ENCODE measurements around the gene DUSP9. TPM values are rescaled to one million over a fixed set of nuclear protein-coding genes. Genes with fewer than 3 reads are reported as not detected.
A peak's percentile ranks its signal among the peaks of the same experiment; 100 is the strongest.

The DUSP9 gene
- total RNA-seq, 3 donors from 2014 or later, result 0.11 to 0.42 (median 0.33) TPM

DNA sequence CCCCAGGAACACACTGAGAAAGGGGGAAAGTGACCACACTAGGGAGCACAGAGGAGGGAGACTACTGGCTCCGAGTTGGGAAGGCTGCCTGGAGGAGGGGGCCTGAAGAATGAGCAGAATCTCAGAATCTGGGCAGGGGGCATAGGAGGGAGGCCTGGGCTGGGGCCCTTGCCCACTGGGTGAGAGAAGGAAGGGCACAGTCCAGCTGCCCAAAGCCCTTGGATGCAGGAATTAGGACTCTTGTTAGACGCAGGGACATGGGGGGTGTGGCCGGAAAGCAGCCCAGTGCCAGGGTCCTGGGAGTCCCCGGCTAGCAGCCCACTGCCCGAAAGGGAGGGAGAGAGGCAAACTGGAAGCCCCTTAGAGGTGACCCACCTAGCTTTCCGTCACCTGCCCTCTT lies 1.9 kb upstream of the DUSP9 start:
- Mint-ChIP-seq H3K27me3 (ENCODE audit: low read depth) (peaks cover 38% of the 10 kb centered on the region), H3K36me3 (ENCODE audit: insufficient read depth) (no peaks in the 10 kb centered on the region), H3K9me3 (no peaks in the 10 kb centered on the region), H3K4me3 (no peak overlapping the region), H3K4me1 (ENCODE audit: low read depth) (peaks cover 9% of the 10 kb centered on the region)
- ATAC-seq, result no peak
- DNase-seq, result no peak

DNA sequence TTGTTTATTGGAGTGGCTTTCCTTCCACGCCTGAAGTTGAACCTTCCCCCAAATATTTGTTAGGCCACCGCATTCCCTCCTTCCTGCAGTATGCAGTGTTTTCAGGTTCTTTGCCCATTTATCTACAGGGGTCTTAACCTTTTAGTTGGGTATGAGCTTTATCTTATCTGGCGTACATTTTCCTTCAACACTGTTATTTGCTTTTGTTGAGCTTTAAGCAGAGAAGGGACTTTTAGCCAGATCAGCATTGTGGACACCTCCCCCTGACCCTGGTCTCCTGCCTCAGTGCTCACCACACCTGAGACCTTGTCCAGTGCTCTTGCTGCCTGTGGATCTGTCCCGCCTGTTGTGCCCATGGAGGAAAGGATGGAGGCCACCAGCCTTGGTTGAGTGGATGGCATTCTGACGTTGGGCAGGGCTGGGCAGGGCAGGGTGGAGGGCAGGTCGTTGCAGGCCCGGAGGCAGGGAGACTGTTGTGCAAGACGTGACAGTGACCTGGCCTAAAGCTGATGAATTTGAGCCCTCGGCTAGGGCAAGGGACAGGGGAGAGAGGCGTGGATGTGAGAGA lies 998 bp upstream of the DUSP9 start:
- ATAC-seq, result no peak
- no peak overlapping the region for H3K4me3 Mint-ChIP-seq

DNA sequence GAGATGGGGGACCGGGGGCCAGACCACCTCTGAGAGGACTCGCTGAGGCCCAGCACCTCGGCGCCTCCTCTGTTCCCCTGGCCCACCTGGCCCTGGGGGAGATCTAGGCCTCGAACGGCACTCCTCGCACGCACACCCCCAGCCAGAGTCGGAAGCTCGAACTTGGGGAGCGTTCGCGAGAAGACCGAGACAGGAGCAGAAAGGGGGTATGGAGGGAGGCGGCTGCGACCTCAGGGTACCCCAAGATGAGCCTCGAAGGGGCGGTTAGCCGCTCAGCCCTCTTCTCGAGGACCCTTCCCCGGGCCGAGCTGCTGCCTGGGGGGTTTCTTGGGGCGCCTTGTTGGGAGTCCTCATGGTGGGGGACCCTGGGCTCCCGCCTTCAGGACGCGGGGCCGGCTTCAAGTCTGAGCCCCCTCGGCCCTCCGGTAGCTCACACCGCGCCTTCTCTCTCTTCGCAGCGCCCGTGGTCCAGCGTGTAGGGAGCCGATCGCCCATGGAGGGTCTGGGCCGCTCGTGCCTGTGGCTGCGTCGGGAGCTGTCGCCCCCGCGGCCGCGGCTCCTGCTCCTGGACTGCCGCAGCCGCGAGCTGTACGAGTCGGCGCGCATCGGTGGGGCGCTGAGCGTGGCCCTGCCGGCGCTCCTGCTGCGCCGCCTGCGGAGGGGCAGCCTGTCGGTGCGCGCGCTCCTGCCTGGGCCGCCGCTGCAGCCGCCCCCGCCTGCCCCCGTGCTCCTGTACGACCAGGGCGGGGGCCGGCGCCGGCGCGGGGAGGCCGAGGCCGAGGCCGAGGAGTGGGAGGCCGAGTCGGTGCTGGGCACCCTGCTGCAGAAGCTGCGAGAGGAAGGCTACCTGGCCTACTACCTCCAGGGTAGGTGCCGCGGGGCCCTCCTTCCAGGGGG lies 706 bp downstream of the DUSP9 start:
- Mint-ChIP-seq H3K9me3 (no peaks in the 10 kb centered on the region), H3K4me3 (no peak overlapping the region), H3K27me3 (ENCODE audit: low read depth) (peaks cover 31% of the 10 kb centered on the region), H3K36me3 (ENCODE audit: insufficient read depth) (no peaks in the 10 kb centered on the region), H3K4me1 (ENCODE audit: low read depth) (peaks cover 4% of the 10 kb centered on the region)
- DNase-seq (peak; percentile 3), ATAC-seq (peak; percentile 13 to 41)

More for the DNA sequence above, 998 bp upstream of the DUSP9 start:
- DNase-seq, result no peak
- Mint-ChIP-seq H3K9me3 (no peaks in the 10 kb centered on the region), H3K36me3 (ENCODE audit: insufficient read depth) (no peaks in the 10 kb centered on the region), H3K27me3 (ENCODE audit: low read depth) (peaks cover 38% of the 10 kb centered on the region), H3K4me1 (ENCODE audit: low read depth) (peaks cover 9% of the 10 kb centered on the region)

DNA sequence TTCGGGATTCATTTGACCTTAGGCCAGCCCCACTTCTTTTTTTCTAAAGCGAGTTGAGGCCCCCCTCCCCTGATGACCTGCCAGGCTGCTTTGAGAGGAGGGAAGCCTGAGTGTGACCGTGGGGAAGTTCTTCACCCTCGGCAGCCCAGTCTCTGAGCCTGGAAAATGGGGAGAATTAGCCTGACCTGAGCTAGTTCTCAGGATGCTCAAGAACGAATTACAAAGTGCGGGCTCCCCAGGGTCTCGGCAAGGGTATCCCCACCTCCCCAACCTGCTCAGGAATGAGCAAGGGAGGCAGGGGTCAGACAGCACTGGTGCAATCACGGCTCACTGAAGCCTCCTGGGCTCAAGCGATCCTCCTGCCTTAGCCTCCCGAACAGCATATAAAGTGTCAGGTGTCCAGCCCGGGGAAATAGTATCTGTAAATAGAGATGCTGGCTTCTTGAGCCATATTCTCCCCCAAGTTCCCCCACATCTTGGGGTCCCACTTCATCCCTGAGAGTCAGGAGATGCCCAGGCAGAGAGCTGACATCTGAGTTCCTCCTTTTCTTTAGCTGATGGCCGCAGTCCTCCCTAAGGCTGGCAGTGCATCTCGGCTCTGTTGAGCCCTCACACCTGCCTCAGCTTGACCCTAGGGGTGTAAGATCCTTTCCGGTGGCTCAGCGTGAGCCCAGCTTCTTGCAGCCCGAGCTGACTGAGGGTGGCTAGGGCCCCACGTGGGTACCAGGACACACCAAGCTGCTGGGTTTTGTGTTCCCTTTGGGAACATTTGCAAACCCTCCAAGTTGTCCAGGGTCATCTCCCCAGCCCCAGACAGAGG lies 1.6 kb downstream of the DUSP9 start:
- Mint-ChIP-seq H3K36me3 (ENCODE audit: insufficient read depth) (no peaks in the 10 kb centered on the region), H3K27me3 (ENCODE audit: low read depth) (peaks cover 26% of the 10 kb centered on the region), H3K4me1 (ENCODE audit: low read depth) (no peaks in the 10 kb centered on the region), H3K4me3 (no peak overlapping the region), H3K9me3 (no peaks in the 10 kb centered on the region)
- ATAC-seq, result no peak
- DNase-seq, result peak; percentile 2

DNA sequence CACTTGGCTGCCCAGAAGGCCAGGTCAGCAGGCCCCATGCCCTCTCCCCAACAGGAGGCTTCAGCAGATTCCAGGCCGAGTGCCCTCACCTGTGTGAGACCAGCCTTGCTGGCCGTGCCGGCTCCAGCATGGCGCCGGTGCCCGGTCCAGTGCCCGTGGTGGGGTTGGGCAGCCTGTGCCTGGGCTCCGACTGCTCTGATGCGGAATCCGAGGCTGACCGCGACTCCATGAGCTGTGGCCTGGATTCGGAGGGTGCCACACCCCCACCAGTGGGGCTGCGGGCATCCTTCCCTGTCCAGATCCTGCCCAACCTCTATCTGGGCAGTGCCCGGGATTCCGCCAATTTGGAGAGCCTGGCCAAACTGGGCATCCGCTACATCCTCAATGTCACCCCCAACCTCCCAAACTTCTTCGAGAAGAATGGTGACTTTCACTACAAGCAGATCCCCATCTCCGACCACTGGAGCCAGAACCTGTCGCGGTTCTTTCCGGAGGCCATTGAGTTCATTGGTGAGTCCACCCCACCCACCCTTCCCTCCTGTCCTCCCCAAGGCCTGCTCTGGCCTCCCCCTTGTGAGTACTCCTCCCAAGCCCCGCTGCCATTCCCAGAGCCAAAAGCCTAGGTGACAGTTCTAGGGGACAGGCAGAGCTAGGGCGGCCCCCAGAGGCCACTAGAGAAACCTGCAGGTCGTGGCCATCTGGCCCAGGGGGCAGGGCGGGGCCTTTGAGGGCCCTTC lies 2.3 kb downstream of the DUSP9 start:
- H3K36me3 Mint-ChIP-seq (ENCODE audit: insufficient read depth), result no peaks in the 10 kb centered on the region
- ATAC-seq, result peak; percentile 58 to 64
- peak; percentile 20 for DNase-seq
- no peak overlapping the region for H3K4me3 Mint-ChIP-seq
- no peaks in the 10 kb centered on the region for H3K4me1 Mint-ChIP-seq (ENCODE audit: low read depth)
- no peaks in the 10 kb centered on the region for H3K9me3 Mint-ChIP-seq
- H3K27me3 Mint-ChIP-seq (ENCODE audit: low read depth), result peaks cover 26% of the 10 kb centered on the region

DNA sequence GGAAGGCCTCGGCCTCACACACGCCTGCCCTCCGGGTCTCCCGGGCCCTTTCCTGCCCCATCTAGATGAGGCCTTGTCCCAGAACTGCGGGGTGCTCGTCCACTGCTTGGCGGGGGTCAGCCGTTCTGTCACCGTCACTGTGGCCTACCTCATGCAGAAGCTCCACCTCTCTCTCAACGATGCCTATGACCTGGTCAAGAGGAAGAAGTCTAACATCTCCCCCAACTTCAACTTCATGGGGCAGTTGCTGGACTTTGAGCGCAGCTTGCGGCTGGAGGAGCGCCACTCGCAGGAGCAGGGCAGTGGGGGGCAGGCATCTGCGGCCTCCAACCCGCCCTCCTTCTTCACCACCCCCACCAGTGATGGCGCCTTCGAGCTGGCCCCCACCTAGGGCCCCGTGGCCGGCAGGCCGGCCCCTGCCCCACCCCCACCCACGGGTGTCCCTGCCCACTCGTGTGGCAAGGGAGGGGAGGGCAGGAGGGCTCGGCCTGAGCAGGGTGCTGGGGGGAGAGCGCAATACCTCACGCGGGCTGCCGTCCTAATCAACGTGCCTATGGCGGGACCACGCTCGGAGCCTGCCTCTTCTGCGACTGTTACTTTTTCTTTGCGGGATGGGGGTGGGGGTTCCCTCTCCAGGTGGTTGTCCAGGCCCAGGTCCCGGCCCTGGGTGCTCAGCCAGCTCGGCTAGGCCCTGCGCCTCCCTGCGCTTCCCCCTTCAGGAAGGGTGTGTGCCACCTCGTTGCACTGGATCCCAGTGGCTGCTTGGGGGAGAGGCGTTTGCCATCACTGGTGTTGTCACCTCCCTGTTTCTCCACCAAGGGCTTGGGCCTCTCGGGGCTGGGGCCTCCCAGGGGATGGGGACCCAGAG lies 3.1 kb downstream of the DUSP9 start:
- no peaks in the 10 kb centered on the region for H3K4me1 Mint-ChIP-seq (ENCODE audit: low read depth)
- peaks cover 18% of the 10 kb centered on the region for H3K27me3 Mint-ChIP-seq (ENCODE audit: low read depth)
- H3K36me3 Mint-ChIP-seq (ENCODE audit: insufficient read depth), result no peaks in the 10 kb centered on the region
- DNase-seq, result peak; percentile 3
- no peaks in the 10 kb centered on the region for H3K9me3 Mint-ChIP-seq
- ATAC-seq, result no peak
- no peak overlapping the region for H3K4me3 Mint-ChIP-seq

DNA sequence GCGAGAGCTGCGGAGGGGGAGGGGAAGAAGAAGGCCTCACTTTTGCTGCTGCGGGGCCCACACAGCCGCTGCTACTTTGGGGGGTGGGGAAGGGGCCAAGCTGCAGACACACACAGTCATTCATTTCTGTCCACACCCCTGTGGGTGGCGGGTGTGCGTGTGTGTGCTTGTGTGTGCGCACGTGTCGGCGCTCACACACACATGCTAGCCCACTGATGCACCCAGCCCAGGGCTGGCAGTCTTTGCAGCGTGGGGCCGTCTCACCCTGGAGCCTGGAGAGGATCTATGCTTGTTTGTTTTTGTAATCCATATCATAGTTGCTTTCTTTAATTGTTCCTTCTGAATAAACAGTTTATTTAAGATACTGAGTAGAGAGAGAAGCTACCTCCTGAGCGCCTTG lies 4.0 kb downstream of the DUSP9 start:
- Mint-ChIP-seq H3K36me3 (ENCODE audit: insufficient read depth) (no peaks in the 10 kb centered on the region), H3K4me1 (ENCODE audit: low read depth) (no peaks in the 10 kb centered on the region), H3K9me3 (no peaks in the 10 kb centered on the region)

DNA sequence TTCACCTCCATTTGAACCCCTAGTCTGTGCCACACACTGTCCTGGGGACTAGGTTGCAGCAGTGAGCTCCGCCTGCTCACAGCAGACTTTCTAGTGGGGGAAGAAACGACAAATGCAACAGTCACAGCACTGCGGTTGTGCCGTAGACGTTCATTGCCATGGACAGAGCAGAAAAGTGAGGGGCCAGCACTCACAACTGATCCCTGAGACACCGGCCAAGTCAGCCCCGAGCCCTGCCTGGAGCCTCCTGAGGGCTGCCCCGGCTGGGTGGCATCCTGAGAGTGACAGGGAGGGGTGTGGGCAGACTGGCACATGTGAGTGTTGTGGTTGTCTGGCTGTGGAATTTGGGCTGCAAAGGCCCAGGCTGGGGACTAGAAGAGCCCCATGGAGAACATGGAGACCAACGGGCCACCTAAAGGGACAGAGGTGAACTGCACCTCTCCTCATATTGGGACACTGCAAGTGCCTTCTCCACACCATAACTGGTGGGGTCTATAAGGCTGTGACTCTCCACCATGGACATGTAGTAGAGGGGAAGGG lies 4.6 kb downstream of the DUSP9 start:
- Mint-ChIP-seq H3K4me3 (no peak overlapping the region), H3K9me3 (no peaks in the 10 kb centered on the region), H3K4me1 (ENCODE audit: low read depth) (no peaks in the 10 kb centered on the region), H3K27me3 (ENCODE audit: low read depth) (peaks cover 9% of the 10 kb centered on the region), H3K36me3 (ENCODE audit: insufficient read depth) (no peaks in the 10 kb centered on the region)
- DNase-seq (no peak), ATAC-seq (no peak)

More for the DNA sequence above, 4.0 kb downstream of the DUSP9 start:
- ATAC-seq (no peak), DNase-seq (no peak)
- Mint-ChIP-seq H3K27me3 (ENCODE audit: low read depth) (peaks cover 11% of the 10 kb centered on the region), H3K4me3 (no peak overlapping the region)

DNA sequence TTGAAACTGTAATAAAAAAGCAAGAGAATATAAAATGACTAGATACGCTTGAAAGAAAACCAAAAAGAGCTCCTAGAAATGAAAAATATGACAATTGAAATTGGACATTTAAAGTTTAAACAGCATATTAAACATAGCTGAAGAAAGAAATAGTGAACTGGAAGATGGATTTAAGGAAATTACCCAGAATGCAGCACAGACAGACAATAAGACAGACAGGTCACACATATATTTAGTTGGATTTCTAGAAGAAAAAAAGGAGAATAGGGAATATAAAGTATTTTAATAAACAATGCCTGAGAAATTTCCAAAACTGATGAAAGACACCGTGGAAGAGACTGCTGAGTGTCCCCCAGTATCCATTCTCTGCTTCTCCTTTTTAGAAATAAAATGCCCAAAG lies 6.6 kb downstream of the DUSP9 start:
- no peak overlapping the region for H3K4me3 Mint-ChIP-seq
- peaks cover 8% of the 10 kb centered on the region for H3K27me3 Mint-ChIP-seq (ENCODE audit: low read depth)
- H3K4me1 Mint-ChIP-seq (ENCODE audit: low read depth), result no peaks in the 10 kb centered on the region
- H3K36me3 Mint-ChIP-seq (ENCODE audit: insufficient read depth), result no peaks in the 10 kb centered on the region
- DNase-seq (no peak), ATAC-seq (no peak)
- no peaks in the 10 kb centered on the region for H3K9me3 Mint-ChIP-seq

DNA sequence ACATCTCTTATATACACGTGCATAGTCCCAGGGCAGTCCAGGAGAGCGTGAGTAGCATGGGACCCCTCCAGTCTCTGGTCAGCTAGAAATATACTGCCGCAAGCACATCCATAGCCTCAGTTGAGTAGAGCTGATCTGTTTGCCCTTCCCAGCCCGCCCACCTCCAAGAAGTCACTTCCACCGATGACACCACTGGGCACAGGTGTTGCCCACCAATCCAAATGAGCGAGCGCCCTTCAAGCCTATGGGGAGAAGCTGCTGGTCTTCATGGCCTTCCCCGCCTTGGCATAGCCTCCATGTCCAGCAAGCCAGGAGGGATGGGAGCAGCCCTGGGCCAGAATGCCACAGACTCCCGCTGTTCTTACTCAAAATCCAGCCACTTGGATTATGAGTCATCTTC lies 10.2 kb downstream of the DUSP9 start:
- Mint-ChIP-seq H3K36me3 (ENCODE audit: insufficient read depth) (no peaks in the 10 kb centered on the region), H3K4me1 (ENCODE audit: low read depth) (peaks cover 3% of the 10 kb centered on the region), H3K9me3 (no peaks in the 10 kb centered on the region), H3K27me3 (ENCODE audit: low read depth) (peaks cover 14% of the 10 kb centered on the region), H3K4me3 (no peak overlapping the region)
- no peak for DNase-seq
- ATAC-seq, result no peak

DNA sequence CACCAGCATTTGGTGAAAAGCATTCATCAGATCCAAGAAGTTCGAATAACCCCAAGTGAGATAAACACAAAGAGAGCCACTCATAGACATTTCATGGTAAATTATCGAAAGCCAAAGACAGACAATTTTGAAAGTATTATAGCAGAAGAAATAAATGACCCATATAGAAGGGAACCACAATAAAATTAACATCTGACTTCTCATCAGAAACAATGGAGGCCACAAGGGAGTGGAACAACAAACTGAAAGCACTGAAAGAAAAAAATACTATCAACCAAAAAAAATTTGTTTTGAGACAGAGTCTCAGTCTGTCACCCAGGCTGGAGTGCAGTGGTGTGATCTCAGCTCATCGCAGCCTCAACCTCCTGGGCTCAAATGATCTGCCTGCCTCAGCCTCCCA lies 12.3 kb downstream of the DUSP9 start:
- Mint-ChIP-seq H3K4me3 (no peak overlapping the region), H3K27me3 (ENCODE audit: low read depth) (peaks cover 14% of the 10 kb centered on the region), H3K36me3 (ENCODE audit: insufficient read depth) (no peaks in the 10 kb centered on the region), H3K4me1 (ENCODE audit: low read depth) (peaks cover 3% of the 10 kb centered on the region), H3K9me3 (no peaks in the 10 kb centered on the region)
- DNase-seq (no peak), ATAC-seq (no peak)

DNA sequence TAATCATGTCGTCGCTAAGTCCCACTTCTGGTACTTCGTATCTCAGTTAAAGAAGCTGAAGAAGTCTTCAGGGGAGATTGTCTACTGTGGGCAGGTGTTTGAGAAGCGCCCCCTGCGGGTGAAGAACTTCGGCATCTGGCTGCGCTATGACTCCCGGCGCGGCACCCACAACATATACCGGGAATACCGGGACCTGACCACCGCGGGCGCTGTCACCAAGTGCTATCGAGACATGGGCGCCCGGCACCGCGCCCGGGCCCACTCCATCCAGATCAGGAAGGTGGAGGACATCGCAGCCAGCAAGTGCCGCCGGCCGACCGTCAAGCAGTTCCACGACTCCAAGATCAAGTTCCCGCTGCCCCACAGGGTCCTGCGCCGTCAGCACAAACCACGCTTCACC lies 15.3 kb downstream of the DUSP9 start:
- peak; percentile 60 for DNase-seq

DNA sequence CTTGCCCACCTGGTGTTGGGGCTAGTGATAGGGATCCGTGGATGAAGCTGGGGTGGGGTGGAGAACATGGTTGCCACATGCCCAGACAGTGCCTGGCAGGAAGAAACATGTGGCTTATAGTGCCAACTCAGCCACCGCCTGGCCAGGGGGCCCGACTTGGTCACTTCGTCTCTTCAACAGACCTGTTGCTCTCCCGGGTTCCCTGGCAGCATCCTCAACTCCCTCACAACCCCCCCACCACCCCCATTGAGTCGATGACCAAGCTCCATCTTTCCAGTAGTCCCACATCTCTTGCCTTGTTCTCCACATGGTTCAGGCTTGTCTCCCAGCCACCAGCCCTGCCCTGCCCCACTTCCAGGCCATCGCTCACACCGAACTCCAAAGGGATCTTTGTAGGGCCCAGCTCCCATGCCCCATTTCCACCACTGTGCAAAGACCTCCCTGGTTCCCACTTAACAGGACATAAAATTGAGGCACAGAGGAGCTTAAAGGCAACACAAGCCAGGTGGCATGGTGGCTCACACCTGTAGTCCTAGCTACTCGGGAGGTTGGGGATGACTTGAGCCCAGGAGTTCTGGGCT lies 18.8 kb downstream of the DUSP9 start:
- peaks cover 12% of the 10 kb centered on the region for H3K27me3 Mint-ChIP-seq (ENCODE audit: low read depth)
- no peaks in the 10 kb centered on the region for H3K36me3 Mint-ChIP-seq (ENCODE audit: insufficient read depth)
- H3K4me3 Mint-ChIP-seq, result no peak overlapping the region
- H3K4me1 Mint-ChIP-seq (ENCODE audit: low read depth), result peaks cover 6% of the 10 kb centered on the region
- no peaks in the 10 kb centered on the region for H3K9me3 Mint-ChIP-seq
- ATAC-seq (no peak), DNase-seq (no peak)

More for the DNA sequence above, 15.3 kb downstream of the DUSP9 start:
- Mint-ChIP-seq H3K4me1 (ENCODE audit: low read depth) (peaks cover 3% of the 10 kb centered on the region), H3K27me3 (ENCODE audit: low read depth) (peaks cover 13% of the 10 kb centered on the region), H3K36me3 (ENCODE audit: insufficient read depth) (no peaks in the 10 kb centered on the region), H3K4me3 (peak overlapping the region; percentile 60), H3K9me3 (no peaks in the 10 kb centered on the region)
- peak; percentile 25 to 30 for ATAC-seq
